Measurements from ENCODE around the gene CLMN.

Gene CLMN

GRCh38 chr14:95134304-95134933 is 185.3 kb downstream of the CLMN start:
- DNase-seq (ENCODE audit: low read depth), result no peak

GRCh38 chr14:95133282-95133681 is 186.4 kb downstream of the CLMN start:
- no peak for DNase-seq (ENCODE audit: low read depth)

GRCh38 chr14:95132760-95133159 is 186.9 kb downstream of the CLMN start:
- DNase-seq (ENCODE audit: low read depth), result no peak
